Sigmoid colon (tissue), 7 donors: ENCODE results near the gene PRR20G. TPM values are rescaled to one million over a fixed set of nuclear protein-coding genes. Genes with fewer than 3 reads are reported as not detected.

Source experiments
- DNase-seq: peaks from one replicate; pipeline ENCODE4 v3.0.0-alpha.2; 2019
- H3K27ac ChIP-seq, 4 donors: fragments of 200-600 bp; sonication (generic); one replicate each; pipeline ENCODE4 v1.5.1; 2016 to 2019; ENCODE audit warnings: mild to moderate bottlenecking in 1 of 4
- H3K27me3 ChIP-seq, 3 donors: fragments of 200-600 bp; sonication (generic); one replicate each; pipeline ENCODE4 v1.5.1; 2019; ENCODE audit warnings: mild to moderate bottlenecking in 1 of 3
- H3K36me3 ChIP-seq, 4 donors: fragments of 200-600 bp; sonication (generic); one replicate each; pipeline ENCODE4 v1.5.1; 2016 to 2019
- H3K4me1 ChIP-seq, 4 donors: fragments of 200-600 bp; sonication (generic); one replicate each; pipeline ENCODE4 v1.5.1; 2017 to 2019
- H3K4me3 ChIP-seq, 4 donors: fragments of 200-600 bp; sonication (generic); one replicate each; pipeline ENCODE4 v1.5.1; 2017 to 2019; ENCODE audit warnings: mild to moderate bottlenecking in 2 of 4, moderate library complexity in 1 of 4
- H3K9me3 ChIP-seq, 4 donors: fragments of 200-600 bp in 3 of 4; sonication (generic) in 3 of 4; one replicate each; pipeline versions ENCODE4 v1.5.1 to v1.6.1; 2013 to 2019
- CTCF ChIP-seq, 4 experiments: fragments of 450-650 bp in 3 of 4; fragments of 200-600 bp in 1 of 4; IDR thresholded peaks; one replicate each; pipeline ENCODE4 v1.5.1; 2016 to 2019; ENCODE audit warnings: antibody characterized with exemption in 4 of 4, mild to moderate bottlenecking in 3 of 4, moderate library complexity in 2 of 4
- EP300 ChIP-seq, 4 donors: sonication (generic); formaldehyde crosslinking; IDR thresholded peaks; one replicate each; pipeline ENCODE4 v1.6.1; 2017; ENCODE audit warnings: antibody characterized with exemption in 4 of 4
- POLR2A ChIP-seq, 2 donors: fragments of 450-650 bp; IDR thresholded peaks; one replicate each; pipeline ENCODE4 v1.6.1; 2016; ENCODE audit warnings: antibody characterized with exemption in 2 of 2, mild to moderate bottlenecking in 2 of 2, moderate library complexity in 2 of 2
- POLR2AphosphoS5 ChIP-seq, 4 donors: sonication (generic); formaldehyde crosslinking; IDR thresholded peaks; one replicate each; pipeline ENCODE4 v1.6.1; 2017; ENCODE audit warnings: antibody characterized with exemption in 4 of 4
- WGBS, 2 donors: extraction: QIAGEN DNeasy Blood & Tissue Kit; methylation state at CpG; one replicate each; pipeline ENCODE4 v1.1.7; 2013; 5-methylcytosine and 5-hydroxymethylcytosine counted together
- intact Hi-C: fragments of 100-400 bp; cut with DNase I; formaldehyde crosslinking; loops from one replicate; pipeline ENCODE4 v1.15.1; 2023
- polyA plus RNA-seq, 3 donors: library from polyadenylated mRNA; stranded (reverse); fragments of 200-250 nt; gene quantifications; one replicate each; pipeline ENCODE4 v1.2.3, GENCODE V29; 2013
- total RNA-seq, 4 donors: library from RNA; depleted of rRNA; stranded (reverse); fragments of >200 nt; gene quantifications; one replicate each; pipeline ENCODE4 v1.1.0, GENCODE V29; 2016
- donor health status: healthy with polysubstance abuse.
- donor health status: Bipolar disorder and iron deficiency.
- donor health status: healthy.

The PRR20G gene
- total and polyA plus RNA-seq, 7 donors: not detected

DNA sequence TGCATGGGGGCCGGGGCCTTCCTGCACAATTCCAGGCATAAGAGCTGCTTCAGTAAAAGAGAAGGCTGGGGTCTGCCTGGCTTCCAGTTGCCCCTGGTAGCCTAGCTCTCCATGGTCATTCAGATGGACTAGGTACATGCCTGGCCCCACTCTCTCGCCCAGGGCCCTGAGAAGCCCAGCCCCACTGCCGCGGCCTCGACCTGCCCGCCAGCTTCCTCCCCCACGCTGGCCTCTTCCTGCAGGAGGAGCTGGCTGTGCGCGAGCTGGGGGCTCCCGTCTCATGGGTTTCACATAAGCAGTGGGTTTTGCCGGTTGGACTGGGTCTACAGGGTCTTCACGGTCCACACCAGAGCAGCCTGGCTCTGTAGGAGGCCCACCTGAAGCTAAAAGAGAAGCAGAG is 3.6 kb downstream of the PRR20G start:
- no peak for DNase-seq
- intact Hi-C loops: no loop called here
- H3K27ac ChIP-seq: no peak overlapping the region
- H3K9me3 ChIP-seq: peaks cover 0 to 5% (median 0%) of the 10 kb centered on the region in 4 donors
- H3K4me1 ChIP-seq: no peaks in the 10 kb centered on the region
- H3K4me3 ChIP-seq: no peak overlapping the region
- no peaks in the 10 kb centered on the region for H3K27me3 ChIP-seq
- TF ChIP-seq POLR2AphosphoS5 (IDR thresholded peaks at IDR 0.05) (no peak), POLR2A (IDR thresholded peaks at IDR 0.05) (no peak), CTCF (IDR thresholded peaks at IDR 0.05) (no peak), EP300 (IDR thresholded peaks at IDR 0.05) (no peak)
- 88 to 94% methylated on average over 12 of the region's 12 CpGs for WGBS, 2 donors
- no peaks in the 10 kb centered on the region for H3K36me3 ChIP-seq

GRCh38 chr3:127277561-127277960 is 10.3 kb downstream of the PRR20G start:
- 97 to 98% methylated on average over 2 of the region's 2 CpGs for WGBS, 2 donors
- no peaks in the 10 kb centered on the region for H3K9me3 ChIP-seq
- no peak for DNase-seq
- no peaks in the 10 kb centered on the region for H3K36me3 ChIP-seq
- H3K27me3 ChIP-seq: no peaks in the 10 kb centered on the region
- no peak overlapping the region for H3K27ac ChIP-seq
- H3K4me3 ChIP-seq: no peak overlapping the region
- intact Hi-C loops: no loop called here
- H3K4me1 ChIP-seq: no peaks in the 10 kb centered on the region
- TF ChIP-seq CTCF (IDR thresholded peaks at IDR 0.05): no peak
- TF ChIP-seq POLR2A (IDR thresholded peaks at IDR 0.05): no peak
- no peak for TF ChIP-seq POLR2AphosphoS5 (IDR thresholded peaks at IDR 0.05)
- no peak for TF ChIP-seq EP300 (IDR thresholded peaks at IDR 0.05)

DNA sequence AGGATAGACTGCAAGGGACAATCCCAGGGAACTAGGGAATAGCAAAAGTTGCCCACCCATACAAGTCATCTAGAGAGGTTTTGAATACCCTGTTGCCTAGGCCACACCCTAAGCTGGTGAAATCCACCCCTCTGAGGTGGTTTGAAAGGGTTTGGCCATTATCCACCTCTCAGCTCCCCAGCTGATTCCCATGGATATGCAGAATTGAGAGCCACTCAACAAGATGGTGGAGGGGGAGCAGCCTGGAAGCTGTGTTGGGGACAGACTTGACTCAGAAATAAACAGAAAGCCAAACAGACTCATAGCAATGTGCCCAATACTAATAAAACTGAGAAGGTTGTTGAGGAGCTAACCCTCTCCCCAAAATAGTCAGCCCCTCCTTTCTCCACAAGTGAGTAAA is 10.9 kb downstream of the PRR20G start:
- no peak overlapping the region for H3K27ac ChIP-seq
- no peaks in the 10 kb centered on the region for H3K36me3 ChIP-seq
- intact Hi-C loops: no loop called here

GRCh38 chr3:127276396-127276795 is 11.4 kb downstream of the PRR20G start:
- WGBS, 2 donors: 69 to 70% methylated on average over 1 of the region's 1 CpG
- Histone ChIP-seq H3K27ac (no peak overlapping the region), H3K27me3 (no peaks in the 10 kb centered on the region), H3K9me3 (no peaks in the 10 kb centered on the region), H3K4me3 (no peak overlapping the region), H3K36me3 (no peaks in the 10 kb centered on the region), H3K4me1 (no peaks in the 10 kb centered on the region)
- TF ChIP-seq POLR2A (IDR thresholded peaks at IDR 0.05): no peak
- TF ChIP-seq CTCF (IDR thresholded peaks at IDR 0.05): no peak
- no peak for TF ChIP-seq POLR2AphosphoS5 (IDR thresholded peaks at IDR 0.05)
- no peak for TF ChIP-seq EP300 (IDR thresholded peaks at IDR 0.05)
- DNase-seq: no peak
- intact Hi-C loops: no loop called here

More for the DNA sequence above, 10.9 kb downstream of the PRR20G start:
- TF ChIP-seq POLR2AphosphoS5 (IDR thresholded peaks at IDR 0.05): no peak
- TF ChIP-seq POLR2A (IDR thresholded peaks at IDR 0.05): no peak
- no peak for TF ChIP-seq EP300 (IDR thresholded peaks at IDR 0.05)
- TF ChIP-seq CTCF (IDR thresholded peaks at IDR 0.05): no peak
- H3K4me3 ChIP-seq: no peak overlapping the region
- no peaks in the 10 kb centered on the region for H3K9me3 ChIP-seq
- H3K4me1 ChIP-seq: no peaks in the 10 kb centered on the region
- H3K27me3 ChIP-seq: no peaks in the 10 kb centered on the region
- no peak for DNase-seq

- H3K27ac ChIP-seq: no peak overlapping the region
- no peak overlapping the region for H3K4me3 ChIP-seq
- intact Hi-C loops: no loop called here
- H3K27me3 ChIP-seq: no peaks in the 10 kb centered on the region
- WGBS, 2 donors: 46 to 72% methylated on average over 3 of the region's 3 CpGs
- no peaks in the 10 kb centered on the region for H3K36me3 ChIP-seq
- no peak for DNase-seq
- H3K4me1 ChIP-seq: no peaks in the 10 kb centered on the region
- peaks cover 0 to 2% (median 0%) of the 10 kb centered on the region in 4 donors for H3K9me3 ChIP-seq
- TF ChIP-seq POLR2A (IDR thresholded peaks at IDR 0.05) (no peak), CTCF (IDR thresholded peaks at IDR 0.05) (no peak), EP300 (IDR thresholded peaks at IDR 0.05) (no peak), POLR2AphosphoS5 (IDR thresholded peaks at IDR 0.05) (no peak)
Observed at GRCh38 chr3:127275287-127275781, 12.5 kb downstream of the PRR20G start.
